GM12878 (cell line): ENCODE measurements around the gene KAT2B. TPM values are rescaled to one million over a fixed set of nuclear protein-coding genes. Genes with fewer than 3 reads are reported as not detected.

Experiments
- ATAC-seq: fragments of 200-7000 bp; cut with Tn5 transposase; 3 replicates; pipeline ENCODE4 v1.9.1; 2020; ENCODE audit warnings: mild to moderate bottlenecking, moderate library complexity
- BruUV-seq: library from RNA; stranded (reverse); fragments of 400-500 nt; replicated peaks from 2 replicates; lab custom pipeline; 2021; lab: Mats Ljungman, UMichigan
- CTCF ChIA-PET: fragments of 300-600 bp; sonication (Branson Sonifier 250); formaldehyde crosslinking; extraction: SDS; loops from one replicate; lab custom pipeline; 2021; ENCODE audit warnings: inconsistent platforms; lab: Yijun Ruan, JAX
- POLR2A ChIA-PET: fragments of 350-600 bp; formaldehyde crosslinking; extraction: SDS; loops from one replicate; lab custom pipeline; 2021; ENCODE audit warnings: inconsistent platforms; lab: Charles Lee
- RAD21 ChIA-PET: fragments of 300-600 bp; sonication (Branson Sonifier 250); formaldehyde crosslinking; loops from one replicate; lab custom pipeline; 2023; ENCODE audit warnings: antibody characterized with exemption; ENCODE audit not compliant: unreplicated experiment; lab: Charles Lee
- SMC1A ChIA-PET: fragments of 300-600 bp; sonication (Branson Sonifier 250); formaldehyde crosslinking; loops from one replicate; lab custom pipeline; 2023; ENCODE audit not compliant: unreplicated experiment, uncharacterized antibody; lab: Charles Lee
- DNase-seq: peaks from one replicate; pipeline ENCODE4 v3.0.0-alpha.2; 2011; ENCODE audit warnings: low read depth, low spot score
- FAIRE-seq: peaks from 3 replicates; lab custom pipeline; 2011; peaks lifted over from hg19 to GRCh38; lab: Jason Lieb, UNC
- H2AFZ ChIP-seq: 2 replicates; pipeline ENCODE4 v1.6.0; 2011; ENCODE audit warnings: low read depth, low read length, control low read depth; ENCODE audit not compliant: control insufficient read depth
- H3K27ac ChIP-seq: 2 replicates; pipeline ENCODE4 v1.5.1; 2011; ENCODE audit warnings: control low read depth; ENCODE audit not compliant: control insufficient read depth, insufficient read depth
- H3K27me3 ChIP-seq, 2 experiments: replicated peaks in 1 of 2; 2 replicates each; pipeline versions ENCODE4 v1.6.0 to v1.6.1; 2011; ENCODE audit warnings: low read length in 1 of 2; ENCODE audit not compliant: control insufficient read depth in 2 of 2, insufficient read depth in 2 of 2
- H3K36me3 ChIP-seq, 2 experiments: 2 replicates each; pipeline ENCODE4 v1.5.1; 2011; ENCODE audit warnings: low read length in 1 of 2; ENCODE audit not compliant: control insufficient read depth in 2 of 2, insufficient read depth in 2 of 2
- H3K4me1 ChIP-seq: 2 replicates; pipeline ENCODE4 v1.6.1; 2011; ENCODE audit warnings: mild to moderate bottlenecking, low read length, moderate library complexity, mixed read lengths; ENCODE audit not compliant: control insufficient read depth, insufficient read depth
- H3K4me2 ChIP-seq: 2 replicates; pipeline ENCODE4 v1.6.0; 2011; ENCODE audit warnings: control low read depth; ENCODE audit not compliant: control insufficient read depth, insufficient read depth
- H3K4me3 ChIP-seq: fragments of 200-600 bp; sonication (generic); 2 replicates; pipeline ENCODE4 v1.5.1; 2016
- H3K79me2 ChIP-seq: 2 replicates; pipeline ENCODE4 v1.6.0; 2011; ENCODE audit warnings: low read length; ENCODE audit not compliant: control insufficient read depth, insufficient read depth
- H3K9ac ChIP-seq: 2 replicates; pipeline ENCODE4 v1.8.0; 2011; ENCODE audit warnings: low read length, control low read depth, mixed read lengths; ENCODE audit not compliant: control insufficient read depth, insufficient read depth
- H3K9me3 ChIP-seq: replicated peaks from 3 replicates; pipeline ENCODE4 v1.5.1; 2011; ENCODE audit warnings: mild to moderate bottlenecking, low read length; ENCODE audit not compliant: control insufficient read depth, insufficient read depth
- H4K20me1 ChIP-seq: 2 replicates; pipeline ENCODE4 v1.6.0; 2011; ENCODE audit not compliant: control insufficient read depth, insufficient read depth
- BCL3 ChIP-seq: IDR thresholded peaks from 2 replicates; pipeline ENCODE4 v1.6.1; 2011; ENCODE audit warnings: borderline replicate concordance, low read depth, mild to moderate bottlenecking, moderate library complexity, low read length; ENCODE audit not compliant: insufficient read depth, poor library complexity, severe bottlenecking
- E2F8 ChIP-seq: fragments of 450-650 bp; IDR thresholded peaks from 2 replicates; pipeline ENCODE4 v1.6.1; 2018; ENCODE audit warnings: mild to moderate bottlenecking, low read depth, moderate library complexity; ENCODE audit not compliant: partially characterized antibody
- MEF2B ChIP-seq: fragments of 450-650 bp; IDR thresholded peaks from 2 replicates; pipeline ENCODE4 v1.6.1; 2018; ENCODE audit warnings: mild to moderate bottlenecking, moderate library complexity; ENCODE audit not compliant: partially characterized antibody, poor library complexity, severe bottlenecking
- MLLT1 ChIP-seq: fragments of 450-650 bp; IDR thresholded peaks from 2 replicates; pipeline ENCODE4 v1.6.1; 2016; ENCODE audit warnings: mild to moderate bottlenecking
- NR2C2 ChIP-seq: IDR thresholded peaks from 2 replicates; pipeline ENCODE4 v1.6.1; 2011; ENCODE audit warnings: borderline replicate concordance, low read depth; ENCODE audit not compliant: control insufficient read depth, insufficient read length
- POLR2AphosphoS2 ChIP-seq: IDR thresholded peaks from 2 replicates; pipeline ENCODE4 v1.6.1; 2011; ENCODE audit warnings: low read depth, mild to moderate bottlenecking, low read length, improper control_type of control experiment, moderate library complexity
- SIX5 ChIP-seq: IDR thresholded peaks from 2 replicates; pipeline ENCODE4 v1.6.1; 2011; ENCODE audit warnings: mild to moderate bottlenecking, low read depth, low read length, moderate library complexity; ENCODE audit not compliant: severe bottlenecking
- SMAD1 ChIP-seq: fragments of 450-650 bp; IDR thresholded peaks from 2 replicates; pipeline ENCODE4 v1.6.1; 2018; ENCODE audit warnings: mild to moderate bottlenecking, low read depth; ENCODE audit not compliant: partially characterized antibody
- TCF7 ChIP-seq: IDR thresholded peaks from 2 replicates; pipeline ENCODE4 v1.6.1; 2014; ENCODE audit warnings: antibody characterized with exemption, borderline replicate concordance
- WRNIP1 ChIP-seq: IDR thresholded peaks from 2 replicates; pipeline ENCODE4 v1.6.1; 2011; ENCODE audit warnings: low read depth, low read length, improper control_type of control experiment, borderline replicate concordance
- ZNF207 ChIP-seq: fragments of 450-650 bp; IDR thresholded peaks from 2 replicates; pipeline ENCODE4 v1.6.1; 2014; ENCODE audit warnings: antibody characterized with exemption, mild to moderate bottlenecking, borderline replicate concordance
- WGBS: methylation state at CpG from one replicate; pipeline ENCODE4 v1.1.6; 2016; ENCODE audit warnings: low lambda C conversion rate; ENCODE audit not compliant: insufficient replicate concordance, insufficient coverage; ENCODE audit errors: missing lambda C conversion rate; 5-methylcytosine and 5-hydroxymethylcytosine counted together
- in situ Hi-C: fragments of 300-500 bp; cut with MboI; formaldehyde crosslinking; loops from 9 replicates; pipeline ENCODE4 v1.14.3; 2018; ENCODE audit warnings: mixed read lengths
- intact Hi-C: fragments of 100-400 bp; cut with micrococcal nuclease; formaldehyde crosslinking; loops from one replicate; pipeline ENCODE4 v1.14.2; 2022; ENCODE audit not compliant: unreplicated experiment
- polyA plus RNA-seq, 11 experiments: library from polyadenylated mRNA; depleted of rRNA in 4 of 11; unstranded in 6 of 11; stranded (reverse) in 5 of 11; fragments of >200 nt; fragmentation: Nextera tagmentation in 4 of 11; fragmentation: Illumina TruSeq in 1 of 11; extraction: Ambion mirVana in 4 of 11; extraction: Trizol in 1 of 11; gene quantifications; 1 replicate in 1 of 11; 2 replicates in 10 of 11; pipeline versions ENCODE4 v1.2.1 to v1.2.3, GENCODE V29; 2011 to 2016; ENCODE audit warnings: inconsistent platforms in 2 of 11, missing spikeins in 2 of 11, low read depth in 1 of 11
- total RNA-seq, 4 experiments: library from RNA; depleted of rRNA in 3 of 4; stranded (reverse); fragments of >200 nt in 3 of 4; fragmentation: Illumina TruSeq in 1 of 4; extraction: Trizol in 1 of 4; gene quantifications; 2 replicates each; pipeline versions ENCODE4 v1.2.1 to v1.2.3, GENCODE V29; 2013 to 2021

KAT2B gene
- total and polyA plus RNA-seq, 10 of the 15 experiments (the other 5 are each of a cell fraction or from before 2014, with no cell fraction given): 2.9 to 15.2 (median 10.2) TPM

GRCh38 chr3:20146301-20146700, 106.1 kb downstream of the KAT2B start:
- H3K36me3 ChIP-seq: peaks cover 0 to 3% of the 10 kb centered on the region in 2 experiments; a peak in 1 of 4 replicates
- no peaks in the 10 kb centered on the region for H4K20me1 ChIP-seq
- H3K4me2 ChIP-seq: no peak overlapping the region
- intact Hi-C loops (no loop called here), in situ Hi-C loops (no loop called here)
- no peaks in the 10 kb centered on the region for H3K9me3 ChIP-seq
- no peaks in the 10 kb centered on the region for H3K4me1 ChIP-seq
- ChIA-PET CTCF (interaction anchor here (0.9 kb wide), 1 partner anchor 40 kb away, joined by 3 read pairs; the partner anchor contains the start of gene SGO1), SMC1A (interaction anchor here (2.5 kb wide), 1 partner anchor 10 kb away, joined by 7 read pairs; no protein-coding TSS in a partner anchor), POLR2A (no interaction called here), RAD21 (no interaction called here)
- H3K79me2 ChIP-seq: no peaks in the 10 kb centered on the region
- H3K4me3 ChIP-seq: no peak overlapping the region
- FAIRE-seq: no peak
- H3K27ac ChIP-seq: no peak overlapping the region
- ATAC-seq: no peak
- no peak for TF ChIP-seq E2F8
- TF ChIP-seq NR2C2: no peak
- H3K27me3 ChIP-seq: no peaks in the 10 kb centered on the region
- no peak for DNase-seq
- no peak overlapping the region for H3K9ac ChIP-seq
- WGBS: 97% methylated on average over 8 of the region's 8 CpGs
- BruUV-seq: no TSS peak
- H2AFZ ChIP-seq: no peak overlapping the region

- Histone ChIP-seq H3K27ac (no peak overlapping the region), H3K79me2 (no peaks in the 10 kb centered on the region), H3K4me2 (no peak overlapping the region), H3K9ac (no peak overlapping the region), H3K36me3 (peaks cover 0 to 3% of the 10 kb centered on the region in 2 experiments; a peak in 1 of 4 replicates), H3K9me3 (no peaks in the 10 kb centered on the region), H3K27me3 (no peaks in the 10 kb centered on the region), H3K4me1 (no peaks in the 10 kb centered on the region), H4K20me1 (no peaks in the 10 kb centered on the region), H3K4me3 (no peak overlapping the region), H2AFZ (no peak overlapping the region)
- POLR2A ChIA-PET: no interaction called here
- no TSS peak for BruUV-seq
- intact Hi-C loops (no loop called here), in situ Hi-C loops (no loop called here)
- RAD21 ChIA-PET: no interaction called here
- DNase-seq (no peak), ATAC-seq (no peak), FAIRE-seq (no peak)
- SMC1A ChIA-PET: interaction anchor here (2.5 kb wide), 1 partner anchor 11 kb away, joined by 7 read pairs; no protein-coding TSS in a partner anchor
- CTCF ChIA-PET: interaction anchor here (0.6 kb wide), 1 partner anchor 1196 kb away, joined by 4 read pairs; no protein-coding TSS in a partner anchor
- TF ChIP-seq MEF2B (no peak), SMAD1 (no peak), MLLT1 (no peak), SIX5 (no peak), POLR2AphosphoS2 (no peak), TCF7 (no peak), WRNIP1 (no peak), ZNF207 (no peak), BCL3 (no peak)
These were observed 107.1 kb downstream of the KAT2B start for GRCh38 chr3:20147361-20147760.
